Measurements from ENCODE around the gene NCK1. TPM values are rescaled to one million over a fixed set of nuclear protein-coding genes. Genes with fewer than 3 reads are reported as not detected.

NCK1 gene
- total RNA-seq, 1 donor from 2014 or later, result 11.4 TPM

DNA sequence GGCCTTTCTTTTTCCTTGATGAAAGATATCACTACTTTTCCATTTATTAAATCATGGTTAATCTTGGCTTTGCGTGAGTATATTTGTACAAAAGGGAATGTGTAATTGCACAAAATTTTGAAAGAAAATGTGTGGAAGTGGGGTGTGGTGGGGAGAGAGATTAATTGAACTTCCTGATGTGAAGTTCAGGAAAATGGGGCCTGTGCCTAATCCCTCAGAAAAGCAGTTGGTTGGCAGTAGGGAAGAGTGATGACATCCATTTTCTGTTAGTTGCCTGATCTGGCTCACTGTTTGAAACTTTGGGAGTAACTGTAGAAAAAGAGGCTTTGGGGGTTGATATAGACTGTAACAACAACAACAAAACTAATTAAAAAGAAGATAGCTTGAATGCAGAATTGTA is 85.0 kb downstream of the NCK1 start:
- TF ChIP-seq, protein P1, sequence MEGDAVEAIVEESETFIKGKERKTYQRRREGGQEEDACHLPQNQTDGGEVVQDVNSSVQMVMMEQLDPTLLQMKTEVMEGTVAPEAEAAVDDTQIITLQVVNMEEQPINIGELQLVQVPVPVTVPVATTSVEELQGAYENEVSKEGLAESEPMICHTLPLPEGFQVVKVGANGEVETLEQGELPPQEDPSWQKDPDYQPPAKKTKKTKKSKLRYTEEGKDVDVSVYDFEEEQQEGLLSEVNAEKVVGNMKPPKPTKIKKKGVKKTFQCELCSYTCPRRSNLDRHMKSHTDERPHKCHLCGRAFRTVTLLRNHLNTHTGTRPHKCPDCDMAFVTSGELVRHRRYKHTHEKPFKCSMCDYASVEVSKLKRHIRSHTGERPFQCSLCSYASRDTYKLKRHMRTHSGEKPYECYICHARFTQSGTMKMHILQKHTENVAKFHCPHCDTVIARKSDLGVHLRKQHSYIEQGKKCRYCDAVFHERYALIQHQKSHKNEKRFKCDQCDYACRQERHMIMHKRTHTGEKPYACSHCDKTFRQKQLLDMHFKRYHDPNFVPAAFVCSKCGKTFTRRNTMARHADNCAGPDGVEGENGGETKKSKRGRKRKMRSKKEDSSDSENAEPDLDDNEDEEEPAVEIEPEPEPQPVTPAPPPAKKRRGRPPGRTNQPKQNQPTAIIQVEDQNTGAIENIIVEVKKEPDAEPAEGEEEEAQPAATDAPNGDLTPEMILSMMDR (conservative IDR thresholded peaks at IDR 0.05; ENCODE audit: low read depth, low read length), result no peak
- H3K4me3 ChIP-seq (ENCODE audit: low read depth, low read length), result no peak overlapping the region
- no peak for DNase-seq (ENCODE audit: low read depth)

DNA sequence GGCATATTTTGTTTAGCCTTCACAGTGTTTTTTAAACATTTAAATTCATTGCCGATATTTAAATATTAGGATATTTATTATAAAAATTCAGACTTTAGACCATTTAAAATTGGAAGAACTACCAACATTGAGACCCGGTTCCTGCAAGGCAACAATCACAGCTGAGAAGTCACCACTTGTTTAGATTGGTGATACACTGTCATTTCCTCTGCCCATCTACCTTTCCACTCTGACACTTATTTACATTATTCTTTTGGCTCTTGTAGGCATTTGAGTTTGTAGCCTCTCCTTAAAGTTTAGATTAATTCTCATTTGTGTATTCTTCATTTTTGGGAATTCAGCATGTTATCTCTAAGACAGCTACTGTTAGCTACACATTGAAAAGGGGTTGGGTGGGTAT is 85.5 kb downstream of the NCK1 start:
- DNase-seq (ENCODE audit: low read depth), result no peak
- no peak overlapping the region for H3K4me3 ChIP-seq (ENCODE audit: low read depth, low read length)
- TF ChIP-seq, protein P1 (conservative IDR thresholded peaks at IDR 0.05; ENCODE audit: low read depth, low read length), result no peak

DNA sequence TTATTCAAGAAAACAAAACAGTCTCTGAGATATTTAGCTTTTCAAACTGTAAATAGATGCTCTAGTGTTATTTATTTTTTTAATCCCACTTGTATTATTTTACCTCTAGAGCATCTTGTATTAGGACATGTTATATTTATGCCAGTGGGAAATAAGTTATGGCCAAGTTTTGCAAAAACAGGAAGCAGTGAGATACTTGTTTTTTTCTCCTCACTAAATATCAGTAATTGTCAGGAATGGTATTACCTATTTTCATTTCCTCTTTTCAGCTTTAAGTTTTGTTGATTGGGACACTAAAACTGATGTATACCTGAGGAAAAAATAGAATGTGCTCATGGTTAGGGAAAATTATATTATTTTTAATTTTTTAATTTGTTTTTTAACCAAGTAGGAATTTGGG is 87.1 kb downstream of the NCK1 start:
- H3K4me3 ChIP-seq (ENCODE audit: low read depth, low read length), result no peak overlapping the region
- TF ChIP-seq, protein P1 (conservative IDR thresholded peaks at IDR 0.05; ENCODE audit: low read depth, low read length), result no peak
- DNase-seq (ENCODE audit: low read depth), result no peak

DNA sequence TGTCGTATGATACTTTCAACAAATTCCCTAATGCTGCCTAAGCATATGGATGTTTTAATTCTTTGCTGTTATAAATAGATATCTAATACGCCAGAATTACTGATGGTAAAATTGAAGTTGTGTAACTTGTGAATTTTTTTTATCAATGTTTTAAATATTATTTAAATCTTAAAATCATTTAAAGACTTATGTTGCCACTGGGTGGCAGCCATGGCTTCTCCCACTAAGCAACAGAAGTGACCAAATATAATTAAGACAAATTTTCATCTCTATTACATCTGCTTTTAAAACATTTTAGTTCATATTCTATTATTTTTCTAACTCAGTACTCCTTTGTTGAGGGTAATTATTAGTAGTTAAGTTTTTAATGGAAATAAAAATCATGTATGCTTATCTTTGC is 87.7 kb downstream of the NCK1 start:
- H3K4me3 ChIP-seq (ENCODE audit: low read depth, low read length), result no peak overlapping the region
- TF ChIP-seq, protein P1 (conservative IDR thresholded peaks at IDR 0.05; ENCODE audit: low read depth, low read length), result peak; percentile 43
- DNase-seq (ENCODE audit: low read depth), result no peak

DNA sequence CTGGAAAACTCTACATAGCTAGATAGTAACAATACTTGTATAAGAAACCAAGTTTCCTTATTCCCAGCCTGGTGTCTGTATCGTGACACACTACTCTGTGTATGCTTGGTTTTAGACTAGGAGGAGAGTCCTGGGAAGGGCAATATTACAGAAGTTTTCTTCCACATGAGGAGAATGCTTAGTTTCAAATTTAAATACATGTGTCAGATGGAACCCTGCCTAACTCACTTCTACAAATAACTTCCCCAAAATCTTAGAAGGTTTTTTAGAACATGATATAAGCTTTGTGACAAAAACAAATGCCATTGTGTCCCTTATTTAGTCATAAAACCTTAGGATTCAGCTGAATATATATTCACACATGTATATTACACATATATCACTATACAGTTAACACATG is 88.6 kb downstream of the NCK1 start:
- no peak overlapping the region for H3K4me3 ChIP-seq (ENCODE audit: low read depth, low read length)
- DNase-seq (ENCODE audit: low read depth), result no peak
- TF ChIP-seq, protein P1 (conservative IDR thresholded peaks at IDR 0.05; ENCODE audit: low read depth, low read length), result no peak

DNA sequence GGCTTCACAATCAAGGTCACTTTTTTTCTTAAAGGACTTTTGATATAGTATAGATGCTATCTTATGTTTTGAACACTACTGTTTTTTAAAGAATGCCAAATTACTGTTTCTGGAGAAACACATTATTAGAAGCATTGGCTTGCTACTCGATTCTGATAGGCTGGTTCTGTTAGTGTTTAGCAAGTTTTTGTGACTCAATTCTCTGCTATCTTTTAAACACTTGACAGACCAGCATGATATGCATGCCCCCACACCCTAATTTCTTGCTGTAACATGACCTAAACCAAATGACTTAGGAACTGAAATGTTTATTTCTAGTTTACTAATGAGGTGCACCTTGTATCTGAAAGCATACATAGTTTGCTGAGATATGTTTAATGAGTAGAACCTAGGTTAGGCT is 90.3 kb downstream of the NCK1 start:
- TF ChIP-seq, protein P1 (conservative IDR thresholded peaks at IDR 0.05; ENCODE audit: low read depth, low read length), result no peak
- no peak for DNase-seq (ENCODE audit: low read depth)
- no peak overlapping the region for H3K4me3 ChIP-seq (ENCODE audit: low read depth, low read length)

DNA sequence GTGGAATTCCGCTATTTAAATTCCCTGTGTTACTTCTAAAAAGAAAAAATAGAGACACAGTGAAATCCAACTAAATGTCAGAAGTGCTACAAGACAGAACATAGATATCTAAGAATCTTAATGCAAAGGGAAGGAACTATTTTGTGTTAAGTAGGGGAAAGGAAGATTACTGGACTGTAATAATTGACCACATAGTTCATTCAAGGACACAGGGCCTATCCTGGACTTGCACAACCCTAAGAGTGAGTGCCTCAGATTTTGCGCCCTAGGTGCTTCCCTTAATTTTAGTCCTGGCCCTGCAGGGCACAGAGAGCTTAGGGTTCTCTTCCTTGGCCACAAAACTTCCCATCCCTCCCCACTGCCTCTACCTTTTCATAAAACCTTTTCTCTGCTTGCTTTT is 92.2 kb downstream of the NCK1 start:
- DNase-seq (ENCODE audit: low read depth), result no peak
- TF ChIP-seq, protein P1 (conservative IDR thresholded peaks at IDR 0.05; ENCODE audit: low read depth, low read length), result no peak
- H3K4me3 ChIP-seq (ENCODE audit: low read depth, low read length), result no peak overlapping the region

All from epithelial cell of proximal tubule (primary cell).